Astrocyte (in vitro differentiated cells and primary cell): ENCODE results near the gene ELMO1.

Experiments
- CTCF ChIP-seq: IDR thresholded peaks from 2 replicates; pipeline ENCODE4 v1.5.1; 2011; ENCODE audit warnings: low read depth, mild to moderate bottlenecking, inconsistent platforms, low read length, moderate library complexity; ENCODE audit not compliant: insufficient read depth
- EZH2 ChIP-seq: IDR thresholded peaks from 2 replicates; pipeline ENCODE4 v1.6.1; 2012; ENCODE audit warnings: mild to moderate bottlenecking, low read length, inconsistent platforms; ENCODE audit not compliant: insufficient read depth

DNA sequence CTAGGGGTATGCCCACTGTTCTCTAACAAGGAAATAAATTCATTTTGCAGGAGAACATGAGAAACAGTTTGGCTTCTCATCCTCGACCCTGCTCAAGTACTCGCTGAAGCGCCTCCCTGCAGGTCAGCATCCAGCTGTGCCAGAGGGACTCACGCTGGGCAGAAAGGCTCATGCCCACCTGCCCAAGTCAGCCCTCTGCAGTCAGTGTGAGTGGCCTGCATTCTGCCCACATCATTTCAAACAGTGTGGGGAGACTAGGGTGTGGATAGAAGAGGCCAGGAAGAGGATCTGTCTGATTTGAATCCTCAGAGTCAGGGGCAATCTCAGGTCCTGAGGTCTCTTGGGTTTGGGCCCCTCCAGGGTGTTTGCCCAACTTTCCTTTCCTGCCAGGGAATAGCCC lies 297.8 kb downstream of the ELMO1 start:
- TF ChIP-seq CTCF (no peak), EZH2 (no peak)
